ENCODE data around the gene TBX15. TPM values are rescaled to one million over a fixed set of nuclear protein-coding genes. Genes with fewer than 3 reads are reported as not detected.

TBX15 gene
- total and polyA plus RNA-seq, 11 donors = 0.19 to 1.8 (median 0.63) TPM

DNA sequence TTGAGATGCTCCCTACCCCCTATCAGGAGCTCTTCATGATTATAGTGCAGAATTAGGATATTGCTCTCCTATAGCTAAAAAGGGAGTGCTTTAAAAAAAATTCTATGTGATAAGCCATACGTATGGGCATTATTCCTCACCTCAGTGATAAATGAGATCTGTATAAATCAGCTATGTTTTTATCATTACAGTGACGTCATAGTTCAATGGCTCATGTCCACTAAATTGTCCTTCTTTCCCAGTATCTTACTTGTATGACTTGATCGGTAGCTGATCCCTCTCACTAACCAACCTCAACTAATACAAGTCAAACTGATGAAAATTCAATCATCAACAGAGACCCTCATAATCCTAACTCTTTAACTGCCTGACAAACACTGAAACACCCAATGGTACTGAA, 93.3 kb downstream of the TBX15 start:
- Histone ChIP-seq H3K27ac (no peak overlapping the region), H3K36me3 (no peaks in the 10 kb centered on the region), H3K4me1 (no peaks in the 10 kb centered on the region), H3K9me3 (no peaks in the 10 kb centered on the region), H3K4me3 (no peak overlapping the region), H3K27me3 (no peaks in the 10 kb centered on the region)
- no peak for DNase-seq
- TF ChIP-seq, protein P1, sequence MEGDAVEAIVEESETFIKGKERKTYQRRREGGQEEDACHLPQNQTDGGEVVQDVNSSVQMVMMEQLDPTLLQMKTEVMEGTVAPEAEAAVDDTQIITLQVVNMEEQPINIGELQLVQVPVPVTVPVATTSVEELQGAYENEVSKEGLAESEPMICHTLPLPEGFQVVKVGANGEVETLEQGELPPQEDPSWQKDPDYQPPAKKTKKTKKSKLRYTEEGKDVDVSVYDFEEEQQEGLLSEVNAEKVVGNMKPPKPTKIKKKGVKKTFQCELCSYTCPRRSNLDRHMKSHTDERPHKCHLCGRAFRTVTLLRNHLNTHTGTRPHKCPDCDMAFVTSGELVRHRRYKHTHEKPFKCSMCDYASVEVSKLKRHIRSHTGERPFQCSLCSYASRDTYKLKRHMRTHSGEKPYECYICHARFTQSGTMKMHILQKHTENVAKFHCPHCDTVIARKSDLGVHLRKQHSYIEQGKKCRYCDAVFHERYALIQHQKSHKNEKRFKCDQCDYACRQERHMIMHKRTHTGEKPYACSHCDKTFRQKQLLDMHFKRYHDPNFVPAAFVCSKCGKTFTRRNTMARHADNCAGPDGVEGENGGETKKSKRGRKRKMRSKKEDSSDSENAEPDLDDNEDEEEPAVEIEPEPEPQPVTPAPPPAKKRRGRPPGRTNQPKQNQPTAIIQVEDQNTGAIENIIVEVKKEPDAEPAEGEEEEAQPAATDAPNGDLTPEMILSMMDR (IDR thresholded peaks at IDR 0.05) = no peak
- TF ChIP-seq POLR2A (IDR thresholded peaks at IDR 0.05) = no peak
- ATAC-seq = no peak
- WGBS, 4 donors = 82 to 88% (median 83%) methylated on average over 3 of the region's 3 CpGs
- intact Hi-C loops (cut with DNase I) = no loop called here

DNA sequence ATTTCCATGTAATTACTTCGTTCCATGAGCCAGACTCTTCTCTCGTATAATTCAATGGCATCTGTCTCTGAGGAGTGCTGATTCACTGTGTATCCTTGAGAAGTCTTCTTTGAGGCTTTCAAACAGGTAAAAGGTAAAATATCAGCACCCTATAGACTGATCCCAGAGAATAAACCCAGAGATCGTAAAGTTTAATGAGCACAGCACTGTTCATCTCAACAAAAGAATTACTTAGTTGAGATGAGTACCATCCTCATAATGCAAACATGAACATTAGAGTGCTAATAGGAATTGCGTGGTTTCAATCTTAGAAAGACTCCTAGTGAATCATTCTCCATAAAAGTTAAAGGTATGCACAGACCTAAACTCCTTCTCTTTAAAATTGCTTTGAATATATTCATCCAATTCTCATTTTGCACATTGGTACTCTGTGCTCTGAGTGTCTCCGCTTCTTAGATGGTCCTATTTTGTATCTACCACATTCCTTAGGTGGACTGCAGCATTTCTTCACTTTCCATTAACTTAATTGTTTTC, 97.2 kb downstream of the TBX15 start:
- no peaks in the 10 kb centered on the region for H3K36me3 ChIP-seq
- WGBS, 4 donors = 83 to 88% (median 85%) methylated on average over 5 of the region's 5 CpGs
- intact Hi-C loops (cut with DNase I) = no loop called here
- DNase-seq (no peak), ATAC-seq (no peak)
- TF ChIP-seq POLR2A (IDR thresholded peaks at IDR 0.05) = no peak
- TF ChIP-seq, protein P1 (IDR thresholded peaks at IDR 0.05) = no peak
- H3K27ac ChIP-seq = no peak overlapping the region
- H3K27me3 ChIP-seq = no peaks in the 10 kb centered on the region
- H3K4me3 ChIP-seq = no peak overlapping the region
- no peaks in the 10 kb centered on the region for H3K9me3 ChIP-seq
- H3K4me1 ChIP-seq = no peaks in the 10 kb centered on the region

DNA sequence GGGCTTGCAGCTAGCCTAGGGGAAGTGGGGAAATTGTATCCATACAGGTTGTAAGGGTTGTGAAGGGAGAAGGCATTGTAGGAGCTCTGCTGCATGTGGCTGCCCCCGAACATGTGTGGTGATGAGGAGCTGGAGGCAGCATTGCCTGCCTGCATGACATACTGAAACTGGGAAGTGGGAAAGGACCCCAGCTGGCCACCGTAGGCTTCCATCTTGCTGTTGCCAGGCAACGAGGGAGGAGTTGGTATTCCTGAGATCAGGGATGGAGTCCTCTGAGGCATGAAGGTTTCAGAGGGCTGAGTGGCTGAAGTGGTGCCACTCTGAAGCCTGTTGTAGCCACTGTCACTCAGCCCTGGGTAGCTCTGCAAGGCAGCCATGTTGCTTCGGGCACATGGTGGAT, 103.2 kb downstream of the TBX15 start:
- no peak for DNase-seq
- TF ChIP-seq POLR2A (IDR thresholded peaks at IDR 0.05) = no peak
- TF ChIP-seq, protein P1 (IDR thresholded peaks at IDR 0.05) = no peak
- H3K4me3 ChIP-seq = no peak overlapping the region
- no peaks in the 10 kb centered on the region for H3K4me1 ChIP-seq
- H3K27me3 ChIP-seq = no peaks in the 10 kb centered on the region
- H3K36me3 ChIP-seq = no peaks in the 10 kb centered on the region
- no peaks in the 10 kb centered on the region for H3K9me3 ChIP-seq
- WGBS, 4 donors = 77 to 93% (median 80%) methylated on average over 4 of the region's 4 CpGs
- intact Hi-C loops (cut with DNase I) = no loop called here
- ATAC-seq = no peak
- no peak overlapping the region for H3K27ac ChIP-seq

DNA sequence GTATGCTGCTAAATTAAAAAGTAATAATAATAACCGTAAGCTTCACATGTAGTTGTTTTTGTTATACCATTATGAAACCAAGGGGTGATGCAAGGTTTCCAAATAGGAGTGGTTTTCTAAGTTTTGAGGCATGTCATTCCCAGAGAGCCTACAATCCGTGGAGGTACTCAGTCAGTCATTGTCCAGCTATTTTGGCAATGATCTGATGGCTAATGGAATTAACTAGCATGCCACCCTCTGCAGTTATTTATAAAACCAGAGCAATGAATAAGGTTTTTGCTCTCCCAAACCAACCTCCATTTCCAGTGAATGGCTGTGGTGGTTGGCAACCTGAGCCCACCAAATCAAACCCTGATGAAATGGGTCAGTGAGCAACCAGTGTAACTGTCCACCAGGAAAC, 106.4 kb downstream of the TBX15 start:
- ATAC-seq (no peak), DNase-seq (no peak)
- Histone ChIP-seq H3K9me3 (no peaks in the 10 kb centered on the region), H3K27ac (no peak overlapping the region), H3K36me3 (no peaks in the 10 kb centered on the region), H3K27me3 (no peaks in the 10 kb centered on the region), H3K4me1 (no peaks in the 10 kb centered on the region), H3K4me3 (no peak overlapping the region)
- TF ChIP-seq, protein P1 (IDR thresholded peaks at IDR 0.05) = no peak
- no peak for TF ChIP-seq POLR2A (IDR thresholded peaks at IDR 0.05)
- 66 to 75% (median 70%) methylated on average over 2 of the region's 2 CpGs for WGBS, 4 donors
- intact Hi-C loops (cut with DNase I) = no loop called here
